ENCODE measurements around the gene SERF2. TPM values are rescaled to one million over a fixed set of nuclear protein-coding genes. Genes with fewer than 3 reads are reported as not detected.
"Not testable (repeated sequence)": the region's sequence is repeated elsewhere in the genome, so short reads cannot be mapped to it uniquely, and the experiment has no call there.

Gene SERF2
- polyA plus RNA-seq, 3 donors: 1,511 to 3,135 (median 2,483) TPM

DNA sequence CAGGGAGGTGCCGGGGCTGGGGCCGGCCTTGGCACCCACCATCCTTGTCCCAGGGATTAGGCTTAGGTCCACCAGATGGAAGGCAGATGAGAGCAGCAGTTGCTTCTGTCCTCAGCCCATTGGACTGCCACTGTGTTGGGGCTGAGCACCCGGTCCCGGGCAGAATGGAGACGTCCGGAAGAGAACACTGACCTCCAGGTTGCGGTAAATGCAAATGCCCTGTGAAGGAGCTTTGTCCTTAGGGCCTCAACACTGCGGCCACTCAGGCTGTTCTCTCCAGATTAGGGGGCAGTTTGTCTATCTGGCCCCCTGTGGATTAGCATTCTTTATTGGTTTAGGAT is 7.8 kb downstream of the SERF2 start, which contains the start of gene SERINC4:
SERINC4 (minus strand) TSS at position 276 of the 341 bp plus-strand sequence; CDS start at position 42, 234 bp downstream.
- WGBS (ENCODE audit: insufficient coverage): 97% methylated on average over 8 of the region's 8 CpGs
- H3K27ac Mint-ChIP-seq: peak within 1 kb of the TSS; percentile 97 to 100 (median 99)
- Histone ChIP-seq H3K79me2 (ENCODE audit: insufficient read depth, low read length) (peaks cover 30% of the 10 kb centered on the region), H3K27ac (ENCODE audit: low read depth in 1 of 2, low read length in 2 of 2) (peak within 1 kb of the TSS; percentile 82 to 90), H3K4me2 (replicated peaks; ENCODE audit: extremely low read depth, low read length, poor library complexity, severe bottlenecking) (peak within 1 kb of the TSS; percentile 90), H3K27me3 (ENCODE audit: control insufficient read depth in 2 of 2, insufficient read depth in 2 of 2, low read length in 2 of 2) (no peaks in the 10 kb centered on the region), H3K4me1 (ENCODE audit: control insufficient read depth in 1 of 2, insufficient read depth in 2 of 2, low read length in 2 of 2) (peaks cover 16 to 33% of the 10 kb centered on the region in 2 donors), H2AFZ (ENCODE audit: insufficient read depth, low read depth, low read length, poor library complexity, severe bottlenecking) (peak within 1 kb of the TSS; percentile 78), H3K4me3 (replicated peaks in 1 of 3; ENCODE audit: low read depth in 2 of 3, low read length in 3 of 3) (peak within 1 kb of the TSS; percentile 86 to 97 (median 94)), H3K9ac (ENCODE audit: insufficient read depth, low read length, poor library complexity, severe bottlenecking) (peak within 1 kb of the TSS; percentile 75), H3K9me3 (replicated peaks in 1 of 2; ENCODE audit: control insufficient read depth in 1 of 2, insufficient read depth in 1 of 2, low read length in 2 of 2) (no peaks in the 10 kb centered on the region), H4K20me1 (ENCODE audit: insufficient read depth, low read length) (peaks cover 18% of the 10 kb centered on the region), H3K36me3 (replicated peaks in 1 of 2; ENCODE audit: control insufficient read depth in 1 of 2, insufficient read depth in 2 of 2, low read length in 2 of 2) (peaks cover 38 to 74% of the 10 kb centered on the region in 2 donors)
- peak within 1 kb of the TSS; percentile 100 for H3K4me3 Mint-ChIP-seq
- no peaks in the 10 kb centered on the region for H3K9me3 Mint-ChIP-seq
- no peak for TF ChIP-seq CTCF (IDR thresholded peaks at IDR 0.05)
- intact Hi-C loops (cut with micrococcal nuclease): no loop called here
- DNase-seq: no peak
- H3K4me1 Mint-ChIP-seq: peaks cover 44% of the 10 kb centered on the region
- H3K36me3 Mint-ChIP-seq: peaks cover 50 to 64% of the 10 kb centered on the region in 2 donors
- peaks cover 0 to 2% (median 0%) of the 10 kb centered on the region in 3 donors for H3K27me3 Mint-ChIP-seq (ENCODE audit: low read depth in 3 of 3)

- H3K4me3 Mint-ChIP-seq: peak within 1 kb of the TSS; percentile 100
- Histone ChIP-seq H2AFZ (ENCODE audit: insufficient read depth, low read depth, low read length, poor library complexity, severe bottlenecking) (peak within 1 kb of the TSS; percentile 78), H3K4me1 (ENCODE audit: control insufficient read depth in 1 of 2, insufficient read depth in 2 of 2, low read length in 2 of 2) (peaks cover 16 to 33% of the 10 kb centered on the region in 2 donors), H3K36me3 (replicated peaks in 1 of 2; ENCODE audit: control insufficient read depth in 1 of 2, insufficient read depth in 2 of 2, low read length in 2 of 2) (peaks cover 38 to 74% of the 10 kb centered on the region in 2 donors), H3K27me3 (ENCODE audit: control insufficient read depth in 2 of 2, insufficient read depth in 2 of 2, low read length in 2 of 2) (no peaks in the 10 kb centered on the region), H4K20me1 (ENCODE audit: insufficient read depth, low read length) (peaks cover 12% of the 10 kb centered on the region), H3K4me2 (replicated peaks; ENCODE audit: extremely low read depth, low read length, poor library complexity, severe bottlenecking) (peak within 1 kb of the TSS; percentile 90), H3K79me2 (ENCODE audit: insufficient read depth, low read length) (peaks cover 24% of the 10 kb centered on the region), H3K9ac (ENCODE audit: insufficient read depth, low read length, poor library complexity, severe bottlenecking) (peak within 1 kb of the TSS; percentile 75), H3K27ac (ENCODE audit: low read depth in 1 of 2, low read length in 2 of 2) (peak within 1 kb of the TSS; percentile 82 to 90), H3K4me3 (replicated peaks in 1 of 3; ENCODE audit: low read depth in 2 of 3, low read length in 3 of 3) (peak within 1 kb of the TSS; percentile 86 to 97 (median 94)), H3K9me3 (replicated peaks in 1 of 2; ENCODE audit: control insufficient read depth in 1 of 2, insufficient read depth in 1 of 2, low read length in 2 of 2) (no peaks in the 10 kb centered on the region)
- DNase-seq: peak; percentile 88 to 89 (median 88)
- peaks cover 0 to 1% (median 0%) of the 10 kb centered on the region in 7 donors for H3K9me3 Mint-ChIP-seq
- peak within 1 kb of the TSS; percentile 97 to 100 (median 99) for H3K27ac Mint-ChIP-seq
- WGBS (ENCODE audit: insufficient coverage): 6% methylated on average over 35 of the region's 44 CpGs
- intact Hi-C loops (cut with micrococcal nuclease): no loop called here
- H3K4me1 Mint-ChIP-seq: peaks cover 38% of the 10 kb centered on the region
- H3K27me3 Mint-ChIP-seq (ENCODE audit: low read depth in 3 of 3): peaks cover 0 to 2% (median 0%) of the 10 kb centered on the region in 3 donors
- peaks cover 49 to 64% of the 10 kb centered on the region in 2 donors for H3K36me3 Mint-ChIP-seq
- no peak for TF ChIP-seq CTCF (IDR thresholded peaks at IDR 0.05)
Measured at GRCh38 chr15:43800286-43801141, 8.4 kb downstream of the SERF2 start, which contains the start of gene HYPK. TSS of gene HYPK (plus strand) at chr15:43800599. CDS start at chr15:43800623, 24 bp downstream.

GRCh38 chr15:43802676-43803075 is 10.6 kb downstream of the SERF2 start:
- Histone ChIP-seq H3K4me1 (ENCODE audit: control insufficient read depth in 1 of 2, insufficient read depth in 2 of 2, low read length in 2 of 2) (peaks cover 16 to 33% of the 10 kb centered on the region in 2 donors), H3K79me2 (ENCODE audit: insufficient read depth, low read length) (peaks cover 18% of the 10 kb centered on the region), H3K36me3 (replicated peaks in 1 of 2; ENCODE audit: control insufficient read depth in 1 of 2, insufficient read depth in 2 of 2, low read length in 2 of 2) (peaks cover 49 to 72% of the 10 kb centered on the region in 2 donors), H3K27ac (ENCODE audit: low read depth in 1 of 2, low read length in 2 of 2) (peak overlapping the region in 1 of 2 donors; percentile 36)
- DNase-seq; intact Hi-C loops (cut with micrococcal nuclease); H3K9me3 ChIP-seq (replicated peaks in 1 of 2; ENCODE audit: control insufficient read depth in 1 of 2, insufficient read depth in 1 of 2, low read length in 2 of 2); H2AFZ ChIP-seq (ENCODE audit: insufficient read depth, low read depth, low read length, poor library complexity, severe bottlenecking); H3K9ac ChIP-seq (ENCODE audit: insufficient read depth, low read length, poor library complexity, severe bottlenecking); H4K20me1 ChIP-seq (ENCODE audit: insufficient read depth, low read length); H3K4me3 Mint-ChIP-seq; H3K4me3 ChIP-seq (replicated peaks in 1 of 3; ENCODE audit: low read depth in 2 of 3, low read length in 3 of 3); H3K4me2 ChIP-seq (replicated peaks; ENCODE audit: extremely low read depth, low read length, poor library complexity, severe bottlenecking); H3K27me3 Mint-ChIP-seq (ENCODE audit: low read depth in 3 of 3); H3K27me3 ChIP-seq (ENCODE audit: control insufficient read depth in 2 of 2, insufficient read depth in 2 of 2, low read length in 2 of 2); H3K9me3 Mint-ChIP-seq: not testable (repeated sequence)
- 78% methylated on average over 1 of the region's 7 CpGs for WGBS (ENCODE audit: insufficient coverage)
- Mint-ChIP-seq H3K27ac (peak overlapping the region in 1 of 7 donors; percentile 43), H3K4me1 (peaks cover 32% of the 10 kb centered on the region), H3K36me3 (peaks cover 51 to 68% of the 10 kb centered on the region in 2 donors)
